HEK293T (cell line): ENCODE results near the gene SNRNP70.

Source experiments
- CTCF ChIA-PET: fragments of 350-600 bp; formaldehyde crosslinking; extraction: SDS; loops from one replicate; lab custom pipeline; 2021; ENCODE audit warnings: antibody characterized with exemption, inconsistent platforms; lab: Yijun Ruan, JAX
- POLR2A ChIA-PET: fragments of 350-600 bp; formaldehyde crosslinking; extraction: SDS; loops from one replicate; lab custom pipeline; 2020; ENCODE audit warnings: antibody characterized with exemption, inconsistent platforms; lab: Yijun Ruan, JAX
- DNase-seq: peaks from one replicate; pipeline ENCODE4 v3.0.0; 2012; ENCODE audit warnings: mixed read lengths; ENCODE audit errors: extremely low spot score
- ARNT ChIP-seq: fragments of 450-650 bp; IDR thresholded peaks from 2 replicates; pipeline ENCODE4 v1.6.1; 2017; ENCODE audit warnings: mild to moderate bottlenecking
- BHLHE40 ChIP-seq: fragments of 450-650 bp; IDR thresholded peaks from 2 replicates; pipeline ENCODE4 v1.6.1; 2016; ENCODE audit warnings: mild to moderate bottlenecking, moderate library complexity, borderline replicate concordance
- CTBP1 ChIP-seq: fragments of 450-650 bp; IDR thresholded peaks from 2 replicates; pipeline ENCODE4 v1.6.1; 2016; ENCODE audit warnings: borderline replicate concordance
- ELF4 ChIP-seq: fragments of 450-650 bp; IDR thresholded peaks from 2 replicates; pipeline ENCODE4 v1.6.1; 2017; ENCODE audit warnings: antibody characterized with exemption
- FOXA1 ChIP-seq: fragments of 450-650 bp; IDR thresholded peaks from 2 replicates; pipeline ENCODE4 v1.6.1; 2016; ENCODE audit warnings: mild to moderate bottlenecking
- FOXK2 ChIP-seq: fragments of 450-650 bp; IDR thresholded peaks from 2 replicates; pipeline ENCODE4 v1.6.1; 2016; ENCODE audit warnings: mild to moderate bottlenecking
- FOXM1 ChIP-seq: fragments of 450-650 bp; IDR thresholded peaks from 2 replicates; pipeline ENCODE4 v1.6.1; 2017; ENCODE audit warnings: mild to moderate bottlenecking, borderline replicate concordance
- HDGF ChIP-seq: fragments of 450-650 bp; IDR thresholded peaks from 2 replicates; pipeline ENCODE4 v1.6.1; 2017; ENCODE audit warnings: antibody characterized with exemption, borderline replicate concordance
- L3MBTL2 ChIP-seq: fragments of 450-650 bp; conservative IDR thresholded peaks from 2 replicates; pipeline ENCODE4 v1.6.1; 2016; ENCODE audit warnings: mild to moderate bottlenecking
- LEF1 ChIP-seq: fragments of 450-650 bp; IDR thresholded peaks from 2 replicates; pipeline ENCODE4 v1.6.1; 2017; ENCODE audit warnings: mild to moderate bottlenecking, borderline replicate concordance
- NFRKB ChIP-seq: fragments of 450-650 bp; IDR thresholded peaks from 2 replicates; pipeline ENCODE4 v1.6.1; 2016; ENCODE audit warnings: mild to moderate bottlenecking, moderate library complexity
- PKNOX1 ChIP-seq: fragments of 450-650 bp; IDR thresholded peaks from 2 replicates; pipeline ENCODE4 v1.6.1; 2016
- SP1 ChIP-seq: fragments of 450-650 bp; IDR thresholded peaks from 2 replicates; pipeline ENCODE4 v1.6.1; 2017
- SUZ12 ChIP-seq: fragments of 450-650 bp; IDR thresholded peaks from 2 replicates; pipeline ENCODE4 v1.6.1; 2016; ENCODE audit warnings: mild to moderate bottlenecking
- TARDBP ChIP-seq: fragments of 450-650 bp; IDR thresholded peaks from 2 replicates; pipeline ENCODE4 v1.6.1; 2016
- ZNF384 ChIP-seq: fragments of 450-650 bp; IDR thresholded peaks from 2 replicates; pipeline ENCODE4 v1.6.1; 2016

SNRNP70 gene

GRCh38 chr19:49133621-49134454 is 48.6 kb downstream of the SNRNP70 start:
- TF ChIP-seq ELF4 (no peak), NFRKB (no peak), LEF1 (no peak), ARNT (no peak), FOXM1 (no peak), CTBP1 (no peak), TARDBP (no peak)
- CTCF ChIA-PET = no interaction called here
- POLR2A ChIA-PET = interaction anchor here (1.6 kb wide), 1 partner anchor 16 kb away, joined by 3 read pairs; no protein-coding TSS in a partner anchor
- DNase-seq = peak; percentile 27

- ChIA-PET CTCF (no interaction called here), POLR2A (interaction anchor here (1.0 kb wide), 2 partner anchors 8 to 18 kb away, joined by 3 to 9 read pairs; no protein-coding TSS in a partner anchor)
- TF ChIP-seq CTBP1 (no peak), PKNOX1 (no peak), ZNF384 (no peak), FOXM1 (no peak), FOXK2 (no peak), TARDBP (no peak), ELF4 (no peak), FOXA1 (no peak), BHLHE40 (no peak), LEF1 (no peak), L3MBTL2 (no peak), NFRKB (no peak), SP1 (no peak), HDGF (no peak), SUZ12 (no peak)
- DNase-seq = no peak
Observed at GRCh38 chr19:49135686-49136085, 50.4 kb downstream of the SNRNP70 start.

GRCh38 chr19:49136771-49137171 is 51.5 kb downstream of the SNRNP70 start:
- ChIA-PET CTCF (no interaction called here), POLR2A (no interaction called here)
- TF ChIP-seq PKNOX1 (no peak), CTBP1 (no peak)
- DNase-seq = no peak

- ChIA-PET CTCF (interaction anchor here (0.6 kb wide), 1 partner anchor 345 kb away, joined by 3 read pairs; no protein-coding TSS in a partner anchor), POLR2A (no interaction called here)
- DNase-seq = no peak
- TF ChIP-seq HDGF (no peak), ELF4 (no peak), FOXK2 (no peak), BHLHE40 (no peak), L3MBTL2 (no peak), SP1 (no peak), PKNOX1 (no peak), ZNF384 (no peak), LEF1 (no peak), NFRKB (no peak), FOXA1 (no peak), ARNT (no peak)
Observed at GRCh38 chr19:49140951-49141350, 55.7 kb downstream of the SNRNP70 start.

GRCh38 chr19:49141352-49141751 is 56.1 kb downstream of the SNRNP70 start:
- POLR2A ChIA-PET = interaction anchor here (0.9 kb wide), 1 partner anchor 9 kb away, joined by 3 read pairs; no protein-coding TSS in a partner anchor

More at GRCh38 chr19:49141352-49141751, 56.1 kb downstream of the SNRNP70 start:
- TF ChIP-seq LEF1 (no peak), L3MBTL2 (no peak), FOXA1 (no peak), ELF4 (no peak), PKNOX1 (no peak), CTBP1 (no peak), BHLHE40 (no peak), ZNF384 (no peak), SP1 (no peak), FOXK2 (no peak)
- CTCF ChIA-PET = no interaction called here
- no peak for DNase-seq
